GM23338 (cell line): Measurements from ENCODE around the gene RNF44.

Source experiments
- CREB1 ChIP-seq: fragments of 250-450 bp; sonication (Bioruptor Pico); IDR thresholded peaks from 2 replicates; pipeline ENCODE4 v1.5.0; 2020; ENCODE audit warnings: low read depth, mild to moderate bottlenecking, moderate library complexity
- EZH2 ChIP-seq: fragments of 200-600 bp; sonication (generic); IDR thresholded peaks from one replicate; pipeline ENCODE4 v1.8.0; 2017; ENCODE audit warnings: antibody characterized with exemption, mild to moderate bottlenecking, low read depth; ENCODE audit not compliant: unreplicated experiment
- EZH2phosphoT487 ChIP-seq: fragments of 200-600 bp; sonication (generic); IDR thresholded peaks from one replicate; pipeline ENCODE4 v1.8.1; 2018; ENCODE audit warnings: antibody characterized with exemption; ENCODE audit not compliant: unreplicated experiment
- JUNB ChIP-seq: IDR thresholded peaks from one replicate; pipeline ENCODE4 v1.6.1; 2016; ENCODE audit warnings: antibody characterized with exemption; ENCODE audit not compliant: unreplicated experiment
- POLR2AphosphoS5 ChIP-seq: IDR thresholded peaks from 2 replicates; pipeline ENCODE4 v1.6.1; 2016; ENCODE audit warnings: antibody characterized with exemption, low read depth
- STAT1 ChIP-seq: IDR thresholded peaks from one replicate; pipeline ENCODE4 v1.6.1; 2016; ENCODE audit warnings: antibody characterized with exemption; ENCODE audit not compliant: unreplicated experiment
- ZNF114 ChIP-seq: fragments of 250-450 bp; sonication (Bioruptor Pico); IDR thresholded peaks from 2 replicates; pipeline ENCODE4 v1.5.0; 2020; ENCODE audit warnings: mild to moderate bottlenecking, moderate library complexity
- ZNF331 ChIP-seq: fragments of 250-450 bp; sonication (Bioruptor Pico); IDR thresholded peaks from 2 replicates; pipeline ENCODE4 v1.5.0; 2020; ENCODE audit warnings: low read depth, mild to moderate bottlenecking, moderate library complexity
- TF ChIP-seq, protein P1 (sequence below), 2 experiments: fragments of 200-600 bp in 1 of 2; sonication (generic) in 1 of 2; conservative IDR thresholded peaks; 2 replicates each; pipeline versions ENCODE4 v1.5.1 to v1.6.1; 2016 to 2017; ENCODE audit warnings: antibody characterized with exemption in 2 of 2, low read depth in 2 of 2, mild to moderate bottlenecking in 2 of 2, moderate library complexity in 1 of 2
- TF ChIP-seq, protein P2 (sequence below): IDR thresholded peaks from one replicate; pipeline ENCODE4 v1.6.1; 2018; ENCODE audit warnings: antibody characterized with exemption; ENCODE audit not compliant: unreplicated experiment
- TF ChIP-seq, protein P3 (sequence below): fragments of 250-450 bp; sonication (Bioruptor Pico); IDR thresholded peaks from 2 replicates; pipeline ENCODE4 v1.5.0; 2020; ENCODE audit warnings: mild to moderate bottlenecking, moderate library complexity

DNA sequence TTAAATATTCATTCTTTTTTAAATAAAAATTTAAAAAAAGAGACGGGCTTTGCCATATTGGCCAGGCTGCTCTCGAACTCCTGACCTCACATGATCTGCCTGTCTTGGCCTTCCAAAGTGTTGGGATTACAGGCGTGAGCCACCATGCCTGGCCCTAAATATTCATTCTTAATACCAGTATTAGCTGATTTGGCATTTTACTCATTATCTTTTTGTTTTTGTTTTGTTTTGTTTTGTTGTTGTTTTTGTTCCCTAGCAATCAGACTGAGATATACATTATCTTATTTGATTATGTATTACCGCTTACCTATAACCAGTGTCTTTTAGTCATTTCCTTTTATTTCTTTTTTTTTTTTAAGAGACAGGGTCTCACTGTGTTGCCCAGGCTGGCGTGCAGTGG lies 37.9 kb downstream of the RNF44 start:
- TF ChIP-seq, protein P1, sequence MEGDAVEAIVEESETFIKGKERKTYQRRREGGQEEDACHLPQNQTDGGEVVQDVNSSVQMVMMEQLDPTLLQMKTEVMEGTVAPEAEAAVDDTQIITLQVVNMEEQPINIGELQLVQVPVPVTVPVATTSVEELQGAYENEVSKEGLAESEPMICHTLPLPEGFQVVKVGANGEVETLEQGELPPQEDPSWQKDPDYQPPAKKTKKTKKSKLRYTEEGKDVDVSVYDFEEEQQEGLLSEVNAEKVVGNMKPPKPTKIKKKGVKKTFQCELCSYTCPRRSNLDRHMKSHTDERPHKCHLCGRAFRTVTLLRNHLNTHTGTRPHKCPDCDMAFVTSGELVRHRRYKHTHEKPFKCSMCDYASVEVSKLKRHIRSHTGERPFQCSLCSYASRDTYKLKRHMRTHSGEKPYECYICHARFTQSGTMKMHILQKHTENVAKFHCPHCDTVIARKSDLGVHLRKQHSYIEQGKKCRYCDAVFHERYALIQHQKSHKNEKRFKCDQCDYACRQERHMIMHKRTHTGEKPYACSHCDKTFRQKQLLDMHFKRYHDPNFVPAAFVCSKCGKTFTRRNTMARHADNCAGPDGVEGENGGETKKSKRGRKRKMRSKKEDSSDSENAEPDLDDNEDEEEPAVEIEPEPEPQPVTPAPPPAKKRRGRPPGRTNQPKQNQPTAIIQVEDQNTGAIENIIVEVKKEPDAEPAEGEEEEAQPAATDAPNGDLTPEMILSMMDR (conservative IDR thresholded peaks at IDR 0.05; ENCODE audit: low read depth in 2 of 2), result no peak
- TF ChIP-seq JUNB, result no peak
- TF ChIP-seq POLR2AphosphoS5, result no peak
- TF ChIP-seq, protein P2, sequence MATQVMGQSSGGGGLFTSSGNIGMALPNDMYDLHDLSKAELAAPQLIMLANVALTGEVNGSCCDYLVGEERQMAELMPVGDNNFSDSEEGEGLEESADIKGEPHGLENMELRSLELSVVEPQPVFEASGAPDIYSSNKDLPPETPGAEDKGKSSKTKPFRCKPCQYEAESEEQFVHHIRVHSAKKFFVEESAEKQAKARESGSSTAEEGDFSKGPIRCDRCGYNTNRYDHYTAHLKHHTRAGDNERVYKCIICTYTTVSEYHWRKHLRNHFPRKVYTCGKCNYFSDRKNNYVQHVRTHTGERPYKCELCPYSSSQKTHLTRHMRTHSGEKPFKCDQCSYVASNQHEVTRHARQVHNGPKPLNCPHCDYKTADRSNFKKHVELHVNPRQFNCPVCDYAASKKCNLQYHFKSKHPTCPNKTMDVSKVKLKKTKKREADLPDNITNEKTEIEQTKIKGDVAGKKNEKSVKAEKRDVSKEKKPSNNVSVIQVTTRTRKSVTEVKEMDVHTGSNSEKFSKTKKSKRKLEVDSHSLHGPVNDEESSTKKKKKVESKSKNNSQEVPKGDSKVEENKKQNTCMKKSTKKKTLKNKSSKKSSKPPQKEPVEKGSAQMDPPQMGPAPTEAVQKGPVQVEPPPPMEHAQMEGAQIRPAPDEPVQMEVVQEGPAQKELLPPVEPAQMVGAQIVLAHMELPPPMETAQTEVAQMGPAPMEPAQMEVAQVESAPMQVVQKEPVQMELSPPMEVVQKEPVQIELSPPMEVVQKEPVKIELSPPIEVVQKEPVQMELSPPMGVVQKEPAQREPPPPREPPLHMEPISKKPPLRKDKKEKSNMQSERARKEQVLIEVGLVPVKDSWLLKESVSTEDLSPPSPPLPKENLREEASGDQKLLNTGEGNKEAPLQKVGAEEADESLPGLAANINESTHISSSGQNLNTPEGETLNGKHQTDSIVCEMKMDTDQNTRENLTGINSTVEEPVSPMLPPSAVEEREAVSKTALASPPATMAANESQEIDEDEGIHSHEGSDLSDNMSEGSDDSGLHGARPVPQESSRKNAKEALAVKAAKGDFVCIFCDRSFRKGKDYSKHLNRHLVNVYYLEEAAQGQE, result no peak
- TF ChIP-seq CREB1 (CRISPR knock-in tag), result no peak
- TF ChIP-seq EZH2, result no peak
- no peak for TF ChIP-seq STAT1
- no peak for TF ChIP-seq EZH2phosphoT487
- TF ChIP-seq, protein P3, sequence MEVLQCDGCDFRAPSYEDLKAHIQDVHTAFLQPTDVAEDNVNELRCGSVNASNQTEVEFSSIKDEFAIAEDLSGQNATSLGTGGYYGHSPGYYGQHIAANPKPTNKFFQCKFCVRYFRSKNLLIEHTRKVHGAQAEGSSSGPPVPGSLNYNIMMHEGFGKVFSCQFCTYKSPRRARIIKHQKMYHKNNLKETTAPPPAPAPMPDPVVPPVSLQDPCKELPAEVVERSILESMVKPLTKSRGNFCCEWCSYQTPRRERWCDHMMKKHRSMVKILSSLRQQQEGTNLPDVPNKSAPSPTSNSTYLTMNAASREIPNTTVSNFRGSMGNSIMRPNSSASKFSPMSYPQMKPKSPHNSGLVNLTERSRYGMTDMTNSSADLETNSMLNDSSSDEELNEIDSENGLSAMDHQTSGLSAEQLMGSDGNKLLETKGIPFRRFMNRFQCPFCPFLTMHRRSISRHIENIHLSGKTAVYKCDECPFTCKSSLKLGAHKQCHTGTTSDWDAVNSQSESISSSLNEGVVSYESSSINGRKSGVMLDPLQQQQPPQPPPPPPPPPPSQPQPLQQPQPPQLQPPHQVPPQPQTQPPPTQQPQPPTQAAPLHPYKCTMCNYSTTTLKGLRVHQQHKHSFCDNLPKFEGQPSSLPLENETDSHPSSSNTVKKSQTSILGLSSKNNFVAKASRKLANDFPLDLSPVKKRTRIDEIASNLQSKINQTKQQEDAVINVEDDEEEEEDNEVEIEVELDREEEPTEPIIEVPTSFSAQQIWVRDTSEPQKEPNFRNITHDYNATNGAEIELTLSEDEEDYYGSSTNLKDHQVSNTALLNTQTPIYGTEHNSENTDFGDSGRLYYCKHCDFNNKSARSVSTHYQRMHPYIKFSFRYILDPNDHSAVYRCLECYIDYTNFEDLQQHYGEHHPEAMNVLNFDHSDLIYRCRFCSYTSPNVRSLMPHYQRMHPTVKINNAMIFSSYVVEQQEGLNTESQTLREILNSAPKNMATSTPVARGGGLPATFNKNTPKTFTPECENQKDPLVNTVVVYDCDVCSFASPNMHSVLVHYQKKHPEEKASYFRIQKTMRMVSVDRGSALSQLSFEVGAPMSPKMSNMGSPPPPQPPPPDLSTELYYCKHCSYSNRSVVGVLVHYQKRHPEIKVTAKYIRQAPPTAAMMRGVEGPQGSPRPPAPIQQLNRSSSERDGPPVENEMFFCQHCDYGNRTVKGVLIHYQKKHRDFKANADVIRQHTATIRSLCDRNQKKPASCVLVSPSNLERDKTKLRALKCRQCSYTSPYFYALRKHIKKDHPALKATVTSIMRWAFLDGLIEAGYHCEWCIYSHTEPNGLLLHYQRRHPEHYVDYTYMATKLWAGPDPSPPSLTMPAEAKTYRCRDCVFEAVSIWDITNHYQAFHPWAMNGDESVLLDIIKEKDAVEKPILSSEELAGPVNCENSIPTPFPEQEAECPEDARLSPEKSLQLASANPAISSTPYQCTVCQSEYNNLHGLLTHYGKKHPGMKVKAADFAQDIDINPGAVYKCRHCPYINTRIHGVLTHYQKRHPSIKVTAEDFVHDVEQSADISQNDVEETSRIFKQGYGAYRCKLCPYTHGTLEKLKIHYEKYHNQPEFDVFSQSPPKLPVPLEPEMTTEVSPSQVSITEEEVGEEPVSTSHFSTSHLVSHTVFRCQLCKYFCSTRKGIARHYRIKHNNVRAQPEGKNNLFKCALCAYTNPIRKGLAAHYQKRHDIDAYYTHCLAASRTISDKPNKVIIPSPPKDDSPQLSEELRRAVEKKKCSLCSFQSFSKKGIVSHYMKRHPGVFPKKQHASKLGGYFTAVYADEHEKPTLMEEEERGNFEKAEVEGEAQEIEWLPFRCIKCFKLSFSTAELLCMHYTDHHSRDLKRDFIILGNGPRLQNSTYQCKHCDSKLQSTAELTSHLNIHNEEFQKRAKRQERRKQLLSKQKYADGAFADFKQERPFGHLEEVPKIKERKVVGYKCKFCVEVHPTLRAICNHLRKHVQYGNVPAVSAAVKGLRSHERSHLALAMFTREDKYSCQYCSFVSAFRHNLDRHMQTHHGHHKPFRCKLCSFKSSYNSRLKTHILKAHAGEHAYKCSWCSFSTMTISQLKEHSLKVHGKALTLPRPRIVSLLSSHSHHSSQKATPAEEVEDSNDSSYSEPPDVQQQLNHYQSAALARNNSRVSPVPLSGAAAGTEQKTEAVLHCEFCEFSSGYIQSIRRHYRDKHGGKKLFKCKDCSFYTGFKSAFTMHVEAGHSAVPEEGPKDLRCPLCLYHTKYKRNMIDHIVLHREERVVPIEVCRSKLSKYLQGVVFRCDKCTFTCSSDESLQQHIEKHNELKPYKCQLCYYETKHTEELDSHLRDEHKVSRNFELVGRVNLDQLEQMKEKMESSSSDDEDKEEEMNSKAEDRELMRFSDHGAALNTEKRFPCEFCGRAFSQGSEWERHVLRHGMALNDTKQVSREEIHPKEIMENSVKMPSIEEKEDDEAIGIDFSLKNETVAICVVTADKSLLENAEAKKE (CRISPR knock-in tag), result no peak
- no peak for TF ChIP-seq ZNF114
- no peak for TF ChIP-seq ZNF331 (CRISPR knock-in tag)
